ENCODE results near the gene SPDEF. TPM values are rescaled to one million over a fixed set of nuclear protein-coding genes. Genes with fewer than 3 reads are reported as not detected.

Gene SPDEF
- total RNA-seq, 1 donor from 2014 or later: 0.19 TPM

- intact Hi-C loops (cut with DNase I): no loop called here
- DNase-seq (ENCODE audit: low spot score): no peak
Measured at GRCh38 chr6:34566830-34567546, 10.9 kb upstream of the SPDEF start.

DNA sequence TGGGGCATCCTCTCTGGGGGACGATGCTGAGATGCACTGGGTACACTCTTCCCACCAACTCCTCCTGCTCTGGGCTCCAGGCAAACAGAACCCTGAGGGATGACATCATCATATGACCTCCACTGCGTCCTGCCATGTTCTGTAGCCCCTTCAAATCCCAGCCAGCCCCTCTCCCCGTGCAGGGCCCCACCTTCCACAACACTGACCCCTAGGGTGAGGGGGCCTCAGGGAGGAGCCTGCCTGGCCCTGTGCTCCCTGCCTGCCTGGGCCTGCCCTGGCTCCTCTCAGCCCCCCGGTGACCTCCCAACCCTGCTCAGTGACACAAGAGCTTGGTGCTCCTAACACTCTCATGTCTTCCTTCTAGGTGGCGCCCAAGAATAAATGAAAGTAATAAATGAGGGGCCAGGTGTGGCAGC lies 9.6 kb upstream of the SPDEF start:
- no peak for DNase-seq (ENCODE audit: low spot score)
- intact Hi-C loops (cut with DNase I): no loop called here

DNA sequence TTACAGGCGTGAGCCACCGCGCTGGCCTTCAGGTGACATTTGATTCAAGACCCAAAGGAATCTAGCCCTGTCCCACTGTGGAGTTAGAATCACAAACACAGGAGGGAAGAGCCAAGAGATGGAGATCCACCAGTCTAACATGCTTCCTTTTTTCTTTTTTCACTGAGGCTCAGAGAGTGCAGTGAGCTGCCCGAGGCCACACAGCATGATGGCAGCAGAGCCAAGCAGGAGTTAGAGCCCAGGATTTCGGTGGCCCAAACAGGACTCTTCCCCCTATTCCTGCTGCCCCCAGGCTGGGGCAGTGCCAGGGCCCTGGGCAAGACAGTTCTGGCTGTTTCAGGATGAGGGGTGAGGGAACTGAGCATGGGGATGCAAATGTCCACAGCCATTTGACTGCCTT lies 8.1 kb upstream of the SPDEF start:
- DNase-seq (ENCODE audit: low spot score): no peak
- intact Hi-C loops (cut with DNase I): no loop called here

GRCh38 chr6:34563513-34563870 lies 7.4 kb upstream of the SPDEF start:
- intact Hi-C loops (cut with DNase I): no loop called here
- no peak for DNase-seq (ENCODE audit: low spot score)

DNA sequence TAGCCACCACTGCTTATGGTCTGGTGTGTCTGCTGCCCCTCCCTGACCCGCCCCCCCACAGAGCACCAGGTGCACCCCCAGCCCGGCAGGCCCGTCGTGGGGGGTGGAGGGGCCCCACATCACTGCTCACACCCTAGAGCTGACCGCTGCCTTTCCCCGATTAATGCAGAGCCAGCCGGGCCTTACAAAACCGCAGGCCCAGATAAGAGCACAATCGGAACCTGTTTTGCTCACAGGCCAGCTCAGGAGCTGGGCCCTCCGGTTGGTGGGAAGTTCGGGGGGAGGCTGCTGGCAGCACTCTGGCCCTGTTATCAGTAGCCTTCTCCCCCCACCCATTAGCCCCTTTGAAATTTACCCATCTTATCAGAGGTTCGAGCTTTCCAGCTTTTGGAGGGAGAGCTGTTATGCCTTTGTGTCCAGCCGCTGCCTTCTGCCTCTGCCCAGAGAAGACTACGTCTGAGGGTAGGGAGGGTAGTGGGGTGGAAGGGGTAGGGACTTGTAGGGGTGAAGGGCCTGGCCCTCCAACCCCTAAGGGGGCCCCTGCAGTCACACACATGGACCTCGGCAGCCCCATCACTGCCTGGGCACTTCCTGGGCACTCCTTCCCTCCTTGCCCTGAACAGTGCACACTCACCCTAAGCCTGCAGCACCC lies 6.9 kb upstream of the SPDEF start:
- no peak for DNase-seq (ENCODE audit: low spot score)
- intact Hi-C loops (cut with DNase I): no loop called here

GRCh38 chr6:34562350-34562749 lies 6.2 kb upstream of the SPDEF start:
- no peak for DNase-seq (ENCODE audit: low spot score)
- intact Hi-C loops (cut with DNase I): no loop called here

GRCh38 chr6:34561227-34561530 lies 5.0 kb upstream of the SPDEF start:
- intact Hi-C loops (cut with DNase I): no loop called here
- DNase-seq (ENCODE audit: low spot score): no peak

- intact Hi-C loops (cut with DNase I): no loop called here
- no peak for DNase-seq (ENCODE audit: low spot score)
Measured at GRCh38 chr6:34560366-34561226, 4.5 kb upstream of the SPDEF start.

GRCh38 chr6:34559651-34560365 lies 3.7 kb upstream of the SPDEF start:
- intact Hi-C loops (cut with DNase I): no loop called here

GRCh38 chr6:34558172-34558714 lies 2.1 kb upstream of the SPDEF start:
- intact Hi-C loops (cut with DNase I): no loop called here
- no peak for DNase-seq (ENCODE audit: low spot score)

More at GRCh38 chr6:34559651-34560365, 3.7 kb upstream of the SPDEF start:
- no peak for DNase-seq (ENCODE audit: low spot score)

- intact Hi-C loops (cut with DNase I): no loop called here
- no peak for DNase-seq (ENCODE audit: low spot score)
Measured at GRCh38 chr6:34557228-34557627, 1.1 kb upstream of the SPDEF start.

DNA sequence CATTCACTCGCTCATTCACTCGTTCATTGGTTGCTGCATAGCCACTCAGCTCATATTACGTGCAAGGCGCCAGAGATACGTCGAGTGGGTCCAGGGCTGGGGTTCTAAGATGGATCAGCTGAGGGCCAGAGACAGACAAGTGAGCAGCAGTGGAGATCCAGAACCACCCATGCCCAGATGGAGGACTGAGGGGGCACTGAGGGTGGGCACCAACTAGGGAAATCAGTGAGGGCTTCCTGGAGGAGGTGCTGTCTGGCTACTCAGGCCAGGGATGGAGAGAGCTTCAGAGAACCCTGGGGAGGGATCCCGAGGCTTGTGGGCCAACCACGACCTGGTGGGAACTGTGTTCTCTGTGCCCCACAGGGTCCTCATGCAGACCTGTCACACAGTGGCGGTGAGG lies 364 bp upstream of the SPDEF start:
- no peak for DNase-seq (ENCODE audit: low spot score)
- intact Hi-C loops (cut with DNase I): no loop called here

- no peak for DNase-seq (ENCODE audit: low spot score)
- intact Hi-C loops (cut with DNase I): no loop called here
Measured at GRCh38 chr6:34555328-34555727, 801 bp downstream of the SPDEF start.

GRCh38 chr6:34555007-34555322 lies 1.2 kb downstream of the SPDEF start:
- intact Hi-C loops (cut with DNase I): no loop called here
- no peak for DNase-seq (ENCODE audit: low spot score)

DNA sequence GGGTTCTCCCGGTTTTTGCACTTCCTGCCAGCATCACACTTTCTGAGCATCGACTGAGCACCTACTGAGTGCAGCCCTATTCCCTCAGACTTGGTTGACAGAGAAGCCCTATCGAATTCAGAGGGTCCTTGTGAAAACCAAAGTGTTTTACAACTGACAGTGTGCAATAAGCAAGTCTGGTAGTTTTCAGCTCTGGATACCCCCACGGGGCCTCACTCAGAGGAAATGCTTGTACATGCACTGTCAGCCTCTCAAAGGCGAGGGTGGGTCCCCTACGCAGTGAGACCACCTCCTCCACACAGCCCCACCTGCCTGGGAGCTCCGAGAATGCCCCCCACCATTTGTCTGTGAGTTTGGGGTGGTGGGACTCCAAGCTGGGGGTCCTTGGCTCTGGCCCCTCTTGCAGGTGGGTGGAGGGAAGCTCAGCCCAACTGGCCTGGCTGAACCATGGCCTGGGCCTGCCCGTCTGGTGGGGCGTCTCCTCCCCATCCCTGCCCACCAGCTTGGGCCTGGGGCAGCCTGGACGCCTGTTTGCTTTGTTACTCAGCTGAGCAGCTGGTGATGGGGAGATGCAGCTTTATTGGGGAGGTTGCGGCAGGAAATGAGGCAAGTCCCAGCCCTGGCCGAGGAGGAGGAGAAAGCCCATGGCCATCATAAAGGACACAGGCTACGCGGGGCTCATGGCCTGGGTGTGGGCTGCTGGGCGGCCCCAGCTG lies 1.7 kb downstream of the SPDEF start:
- intact Hi-C loops (cut with DNase I): no loop called here
- DNase-seq (ENCODE audit: low spot score): no peak

- intact Hi-C loops (cut with DNase I): no loop called here
- no peak for DNase-seq (ENCODE audit: low spot score)
Measured at GRCh38 chr6:34553750-34554149, 2.4 kb downstream of the SPDEF start.

DNA sequence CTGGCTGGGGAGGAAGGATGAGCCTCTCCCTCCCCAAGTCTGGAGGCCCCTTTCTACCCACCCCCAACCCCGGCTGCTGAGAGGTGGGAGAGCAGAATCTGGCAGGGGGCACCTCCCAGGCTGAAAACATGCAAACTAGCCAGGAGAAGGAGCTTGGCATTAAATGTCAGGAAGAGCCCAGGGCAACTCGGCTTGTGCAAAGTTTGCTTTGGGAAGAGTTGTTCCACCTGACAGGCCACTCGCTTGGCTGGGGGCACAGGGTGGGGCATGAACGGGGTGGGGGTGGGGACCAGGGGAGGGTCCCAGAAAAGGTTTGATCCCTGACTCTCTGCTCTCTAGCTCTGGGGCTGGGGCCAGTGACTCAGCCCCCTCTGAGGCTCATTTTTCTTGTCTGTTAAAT lies 3.0 kb downstream of the SPDEF start:
- no peak for DNase-seq (ENCODE audit: low spot score)
- intact Hi-C loops (cut with DNase I): no loop called here

DNA sequence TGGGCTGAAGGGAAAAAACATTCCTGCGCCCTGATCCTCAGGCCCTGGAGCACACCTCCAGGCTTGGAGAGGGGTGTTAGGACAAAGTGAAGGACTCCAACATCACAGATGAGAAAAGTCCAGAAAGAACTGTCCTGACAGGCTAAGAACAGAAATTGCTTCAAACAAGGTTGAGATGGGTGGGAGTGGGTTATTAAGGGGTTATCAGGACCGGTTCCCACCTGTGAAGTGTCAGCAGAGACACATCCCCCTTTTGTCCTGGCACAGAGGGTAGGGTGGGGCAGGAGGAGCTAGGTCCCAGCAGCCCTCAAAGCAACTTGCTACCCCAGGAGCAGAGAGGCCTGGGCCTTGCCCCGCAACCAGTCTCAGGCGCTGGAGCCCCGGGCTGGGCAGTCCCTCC lies 3.5 kb downstream of the SPDEF start:
- no peak for DNase-seq (ENCODE audit: low spot score)
- intact Hi-C loops (cut with DNase I): no loop called here

DNA sequence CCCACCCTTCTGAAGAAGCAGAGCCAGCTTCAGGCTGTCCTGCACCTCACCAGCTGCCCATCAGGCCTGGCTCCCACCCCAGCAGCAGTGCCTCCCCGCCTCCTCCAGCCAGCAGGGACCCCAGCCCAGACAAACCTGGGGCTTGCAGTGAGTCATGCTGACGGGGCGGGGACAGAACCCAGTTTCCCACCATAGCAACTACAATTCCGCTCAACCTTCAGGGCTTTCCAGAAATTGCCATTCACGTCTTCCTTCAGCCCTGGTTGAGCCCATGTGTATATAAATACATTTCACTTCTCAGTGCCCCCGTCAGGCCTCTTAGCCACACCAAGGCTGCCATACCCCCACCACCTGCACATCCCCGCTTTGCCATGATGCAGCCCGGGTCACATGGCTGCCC lies 4.4 kb downstream of the SPDEF start:
- DNase-seq (ENCODE audit: low spot score): no peak
- intact Hi-C loops (cut with DNase I): no loop called here

DNA sequence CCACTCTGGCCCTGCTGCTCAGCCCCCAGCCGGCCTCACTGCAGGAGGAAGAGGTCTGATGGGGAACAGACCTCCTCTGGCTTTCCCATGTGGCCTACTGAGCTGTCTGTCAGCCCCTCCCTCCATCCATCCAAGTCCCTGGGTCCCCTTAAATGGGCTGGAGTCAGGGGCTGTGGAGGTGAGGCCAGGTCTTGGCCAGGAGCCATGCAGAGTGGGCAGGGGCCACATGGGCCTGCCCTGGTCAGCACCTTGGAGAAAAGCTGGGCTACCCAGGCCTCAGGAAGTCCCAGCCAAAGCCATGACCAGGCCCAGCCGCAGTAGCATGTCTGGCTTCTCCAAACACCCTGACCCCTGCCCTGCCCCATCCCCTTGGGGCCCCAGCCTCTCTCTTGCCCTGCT lies 6.3 kb downstream of the SPDEF start:
- intact Hi-C loops (cut with DNase I): no loop called here
- DNase-seq (ENCODE audit: low spot score): no peak

All from cardiac septum (tissue), 1 donor.